Fibroblast of lung (primary cell): Measurements from ENCODE around the gene MED17. TPM values are rescaled to one million over a fixed set of nuclear protein-coding genes. Genes with fewer than 3 reads are reported as not detected.

Source experiments
- DNase-seq, 2 donors: peaks; one replicate each; pipeline versions ENCODE4 v3.0.0 to v3.0.0-alpha.2; 2010; ENCODE audit warnings: low read depth in 2 of 2
- H2AFZ ChIP-seq: 2 replicates; pipeline ENCODE4 v1.5.1; 2012; ENCODE audit warnings: low read length, control low read depth, inconsistent platforms
- H3K27ac ChIP-seq: 2 replicates; pipeline ENCODE4 v1.5.1; 2011; ENCODE audit warnings: low read length, control low read depth; ENCODE audit not compliant: insufficient read depth
- H3K27me3 ChIP-seq: 2 replicates; pipeline ENCODE4 v1.5.1; 2011; ENCODE audit warnings: mild to moderate bottlenecking, low read length; ENCODE audit not compliant: control insufficient read depth, insufficient read depth
- H3K36me3 ChIP-seq: 2 replicates; pipeline ENCODE4 v1.5.1; 2011; ENCODE audit warnings: low read length; ENCODE audit not compliant: control insufficient read depth, insufficient read depth
- H3K4me1 ChIP-seq: 2 replicates; pipeline ENCODE4 v1.5.1; 2011; ENCODE audit warnings: low read length; ENCODE audit not compliant: control insufficient read depth, insufficient read depth; ENCODE audit errors: extremely low read depth
- H3K4me2 ChIP-seq: 2 replicates; pipeline ENCODE4 v1.5.1; 2011; ENCODE audit warnings: low read length, control low read depth; ENCODE audit not compliant: insufficient read depth; ENCODE audit errors: extremely low read depth
- H3K4me3 ChIP-seq, 4 experiments: fragments of 200-600 bp in 1 of 4; sonication (generic) in 1 of 4; replicated peaks in 1 of 4; 2 replicates each; pipeline ENCODE4 v1.5.1; 2011 to 2016; ENCODE audit warnings: low read length in 4 of 4, low read depth in 3 of 4, mild to moderate bottlenecking in 3 of 4, control low read depth in 2 of 4, inconsistent platforms in 1 of 4, mixed read lengths in 1 of 4; ENCODE audit not compliant: insufficient read depth in 1 of 4; ENCODE audit errors: control extremely low read depth in 1 of 4
- H3K79me2 ChIP-seq: 2 replicates; pipeline ENCODE4 v1.5.1; 2012; ENCODE audit warnings: mild to moderate bottlenecking, low read length, inconsistent platforms; ENCODE audit not compliant: control insufficient read depth, insufficient read depth
- H3K9ac ChIP-seq: 2 replicates; pipeline ENCODE4 v1.5.1; 2011; ENCODE audit warnings: mild to moderate bottlenecking, low read length, control low read depth; ENCODE audit not compliant: insufficient read depth
- H3K9me3 ChIP-seq: 2 replicates; pipeline ENCODE4 v1.5.1; 2012; ENCODE audit warnings: low read depth, low read length; ENCODE audit not compliant: control insufficient read depth, insufficient read depth
- H4K20me1 ChIP-seq: 2 replicates; pipeline ENCODE4 v1.5.1; 2011; ENCODE audit warnings: low read length; ENCODE audit not compliant: control insufficient read depth, insufficient read depth; ENCODE audit errors: extremely low read depth
- CTCF ChIP-seq, 2 donors: IDR thresholded peaks in 1 of 2; conservative IDR thresholded peaks in 1 of 2; 1 replicate in 1 of 2; 2 replicates in 1 of 2; pipeline ENCODE4 v1.5.1; 2011 to 2012; ENCODE audit warnings: low read length in 2 of 2, control low read depth in 1 of 2, inconsistent platforms in 1 of 2, low read depth in 1 of 2, mild to moderate bottlenecking in 1 of 2
- EZH2 ChIP-seq: IDR thresholded peaks from 2 replicates; pipeline ENCODE4 v1.5.1; 2012; ENCODE audit warnings: low read length, control low read depth, mild to moderate bottlenecking; ENCODE audit errors: missing control alignments
- polyA plus RNA-seq, 2 donors: library from polyadenylated mRNA; depleted of rRNA in 1 of 2; stranded (reverse) in 1 of 2; unstranded in 1 of 2; fragments of >200 nt; gene quantifications; 2 replicates each; pipeline ENCODE4 v1.2.1, GENCODE V29; 2011 to 2012; ENCODE audit warnings: missing spikeins in 1 of 2
- total RNA-seq: library from RNA; depleted of rRNA; stranded (reverse); fragments of >200 nt; gene quantifications from 2 replicates; pipeline ENCODE4 v1.2.1, GENCODE V29; 2014

The MED17 gene
- total and polyA plus RNA-seq, 2 donors (not counting 1 experiment from before 2014, with no cell fraction given), result 24.1 to 25.6 TPM

DNA sequence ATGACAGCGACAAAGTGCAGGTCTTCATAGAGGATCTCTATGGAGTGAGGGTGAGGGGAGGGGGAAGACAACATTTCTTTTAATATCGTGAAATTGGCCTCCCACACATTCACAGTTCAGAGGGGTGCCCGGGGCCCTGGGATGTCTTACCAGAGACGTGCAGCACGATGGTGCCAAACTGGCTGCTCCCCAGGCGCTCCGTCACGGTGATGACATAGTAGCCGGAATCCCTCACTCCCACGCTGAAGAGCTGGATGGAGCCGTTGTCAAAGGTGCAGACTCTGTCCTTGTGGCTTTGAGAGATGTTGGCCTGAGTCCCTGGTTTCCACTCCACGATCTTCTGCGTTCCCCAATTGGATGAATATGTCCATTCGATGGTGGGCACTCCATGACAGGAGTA lies 36.8 kb downstream of the MED17 start:
- H3K9ac ChIP-seq, result no peak overlapping the region
- no peaks in the 10 kb centered on the region for H3K79me2 ChIP-seq
- no peak for TF ChIP-seq EZH2
- TF ChIP-seq CTCF (conservative IDR thresholded peaks at IDR 0.05 in 1 of 2, IDR thresholded peaks at IDR 0.05 in 1 of 2; ENCODE audit: low read depth in 1 of 2, low read length in 2 of 2), result no peak
- no peaks in the 10 kb centered on the region for H3K4me1 ChIP-seq
- DNase-seq, result no peak
- no peak overlapping the region for H2AFZ ChIP-seq
- H3K27me3 ChIP-seq, result no peaks in the 10 kb centered on the region
- H3K4me3 ChIP-seq, result no peak overlapping the region
- no peak overlapping the region for H3K4me2 ChIP-seq
- H3K9me3 ChIP-seq, result no peaks in the 10 kb centered on the region
- no peaks in the 10 kb centered on the region for H4K20me1 ChIP-seq
- no peaks in the 10 kb centered on the region for H3K36me3 ChIP-seq
- H3K27ac ChIP-seq, result no peak overlapping the region

- no peaks in the 10 kb centered on the region for H3K27me3 ChIP-seq
- H3K27ac ChIP-seq, result no peak overlapping the region
- no peaks in the 10 kb centered on the region for H3K79me2 ChIP-seq
- H3K4me3 ChIP-seq, result no peak overlapping the region
- no peak overlapping the region for H2AFZ ChIP-seq
- no peaks in the 10 kb centered on the region for H3K4me1 ChIP-seq
- no peak for TF ChIP-seq EZH2
- H3K9ac ChIP-seq, result no peak overlapping the region
- no peaks in the 10 kb centered on the region for H3K9me3 ChIP-seq
- no peak overlapping the region for H3K4me2 ChIP-seq
- H3K36me3 ChIP-seq, result no peaks in the 10 kb centered on the region
- no peak for DNase-seq
- no peaks in the 10 kb centered on the region for H4K20me1 ChIP-seq
Measured at GRCh38 chr11:93821617-93822016, 37.5 kb downstream of the MED17 start.

- Histone ChIP-seq H3K36me3 (no peaks in the 10 kb centered on the region), H3K27me3 (no peaks in the 10 kb centered on the region), H3K27ac (no peak overlapping the region), H4K20me1 (no peaks in the 10 kb centered on the region), H3K9ac (no peak overlapping the region), H3K4me3 (no peak overlapping the region), H2AFZ (no peak overlapping the region), H3K4me1 (no peaks in the 10 kb centered on the region), H3K9me3 (no peaks in the 10 kb centered on the region), H3K4me2 (no peak overlapping the region), H3K79me2 (no peaks in the 10 kb centered on the region)
- no peak for DNase-seq
- TF ChIP-seq CTCF (conservative IDR thresholded peaks at IDR 0.05 in 1 of 2, IDR thresholded peaks at IDR 0.05 in 1 of 2; ENCODE audit: low read depth in 1 of 2, low read length in 2 of 2), result no peak
- TF ChIP-seq EZH2, result no peak
Measured at GRCh38 chr11:93822359-93822758, 38.3 kb downstream of the MED17 start.
